ENCODE measurements around the gene ADAMTS9. TPM values are rescaled to one million over a fixed set of nuclear protein-coding genes. Genes with fewer than 3 reads are reported as not detected.

ADAMTS9 gene
- total RNA-seq, 3 donors from 2014 or later: 19.4 to 240 (median 50.6) TPM

- DNase-seq (ENCODE audit: low spot score in 2 of 2): no peak
- no peaks in the 10 kb centered on the region for H3K36me3 ChIP-seq
- intact Hi-C loops (cut with DNase I; ENCODE audit: low total_unique reads): no loop called here
- H3K27me3 ChIP-seq: no peaks in the 10 kb centered on the region
- TF ChIP-seq CTCF (IDR thresholded peaks at IDR 0.05) (no peak), POLR2AphosphoS5 (IDR thresholded peaks at IDR 0.05) (no peak), POLR2A (IDR thresholded peaks at IDR 0.05) (no peak)
- no peak overlapping the region for H3K4me3 ChIP-seq
- H3K9me3 ChIP-seq: no peaks in the 10 kb centered on the region
- no peak overlapping the region for H3K27ac ChIP-seq
- H3K4me1 ChIP-seq: no peaks in the 10 kb centered on the region
Measured at GRCh38 chr3:64591615-64592014, 96.2 kb downstream of the ADAMTS9 start.

GRCh38 chr3:64588380-64588779 lies 99.4 kb downstream of the ADAMTS9 start:
- no peak for DNase-seq (ENCODE audit: low spot score in 2 of 2)
- H3K27me3 ChIP-seq: no peaks in the 10 kb centered on the region
- H3K36me3 ChIP-seq: no peaks in the 10 kb centered on the region
- TF ChIP-seq POLR2AphosphoS5 (IDR thresholded peaks at IDR 0.05) (no peak), CTCF (IDR thresholded peaks at IDR 0.05) (no peak), POLR2A (IDR thresholded peaks at IDR 0.05) (no peak)
- H3K9me3 ChIP-seq: no peaks in the 10 kb centered on the region
- intact Hi-C loops (cut with DNase I; ENCODE audit: low total_unique reads): no loop called here
- no peak overlapping the region for H3K27ac ChIP-seq
- no peaks in the 10 kb centered on the region for H3K4me1 ChIP-seq
- H3K4me3 ChIP-seq: no peak overlapping the region

- intact Hi-C loops (cut with DNase I; ENCODE audit: low total_unique reads): no loop called here
- Histone ChIP-seq H3K27ac (no peak overlapping the region), H3K4me3 (no peak overlapping the region), H3K9me3 (no peaks in the 10 kb centered on the region), H3K27me3 (no peaks in the 10 kb centered on the region), H3K4me1 (no peaks in the 10 kb centered on the region), H3K36me3 (no peaks in the 10 kb centered on the region)
- DNase-seq (ENCODE audit: low spot score in 2 of 2): no peak
- TF ChIP-seq POLR2AphosphoS5 (IDR thresholded peaks at IDR 0.05) (no peak), POLR2A (IDR thresholded peaks at IDR 0.05) (no peak), CTCF (IDR thresholded peaks at IDR 0.05) (no peak)
Measured at GRCh38 chr3:64586952-64587351, 100.8 kb downstream of the ADAMTS9 start.

- Histone ChIP-seq H3K36me3 (no peaks in the 10 kb centered on the region), H3K27ac (peak overlapping the region in 1 of 2 donors; percentile 5), H3K4me1 (no peaks in the 10 kb centered on the region), H3K9me3 (no peaks in the 10 kb centered on the region), H3K27me3 (no peaks in the 10 kb centered on the region), H3K4me3 (no peak overlapping the region)
- DNase-seq (ENCODE audit: low spot score in 2 of 2): no peak
- intact Hi-C loops (cut with DNase I; ENCODE audit: low total_unique reads): no loop called here
- TF ChIP-seq POLR2A (IDR thresholded peaks at IDR 0.05): no peak
- no peak for TF ChIP-seq CTCF (IDR thresholded peaks at IDR 0.05)
- TF ChIP-seq POLR2AphosphoS5 (IDR thresholded peaks at IDR 0.05): no peak
Measured at GRCh38 chr3:64584179-64584578, 103.6 kb downstream of the ADAMTS9 start.

- no peaks in the 10 kb centered on the region for H3K9me3 ChIP-seq
- intact Hi-C loops (cut with DNase I; ENCODE audit: low total_unique reads): no loop called here
- no peaks in the 10 kb centered on the region for H3K4me1 ChIP-seq
- no peaks in the 10 kb centered on the region for H3K36me3 ChIP-seq
- DNase-seq (ENCODE audit: low spot score in 2 of 2): no peak
- no peak overlapping the region for H3K4me3 ChIP-seq
- H3K27ac ChIP-seq: no peak overlapping the region
- no peaks in the 10 kb centered on the region for H3K27me3 ChIP-seq
- TF ChIP-seq CTCF (IDR thresholded peaks at IDR 0.05) (no peak), POLR2AphosphoS5 (IDR thresholded peaks at IDR 0.05) (no peak), POLR2A (IDR thresholded peaks at IDR 0.05) (no peak)
Measured at GRCh38 chr3:64578797-64579196, 109.0 kb downstream of the ADAMTS9 start.
